ENCODE results near the gene GRK4. TPM values are rescaled to one million over a fixed set of nuclear protein-coding genes. Genes with fewer than 3 reads are reported as not detected.

Gene GRK4
- total and polyA plus RNA-seq, 2 experiments from 2014 or later = 5.8 to 6.5 TPM

DNA sequence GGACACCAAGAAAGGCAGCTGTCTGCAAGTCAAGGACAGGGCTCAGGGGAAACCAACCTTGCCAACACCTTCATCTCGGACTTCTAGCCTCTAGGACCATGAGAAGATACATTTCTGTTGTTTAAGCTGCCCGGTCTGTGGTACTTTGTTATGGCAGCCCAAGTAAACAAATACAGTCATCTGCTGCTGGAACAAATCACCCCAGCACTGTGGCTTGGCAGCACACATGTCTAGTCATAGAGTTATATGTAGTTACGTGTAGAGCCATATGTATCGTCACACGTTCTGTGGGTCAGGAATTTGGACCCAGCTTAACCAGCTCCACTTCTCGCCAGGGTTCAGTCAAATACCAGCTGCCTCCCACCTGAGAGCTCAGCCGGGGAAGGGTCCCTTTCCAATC, 108.4 kb downstream of the GRK4 start:
- H3K4me2 ChIP-seq (ENCODE audit: unreplicated experiment) = no peak overlapping the region
- no peak overlapping the region for H3K9ac ChIP-seq
- TF ChIP-seq EZH2phosphoT487 (IDR thresholded peaks at IDR 0.05; ENCODE audit: insufficient read depth, low read depth) = no peak
- TF ChIP-seq EZH2 (IDR thresholded peaks at IDR 0.05; ENCODE audit: insufficient read depth, poor library complexity, severe bottlenecking) = no peak
- peaks cover 17% of the 10 kb centered on the region for H3K4me1 ChIP-seq (ENCODE audit: insufficient read depth)
- H3K27me3 ChIP-seq (replicated peaks; ENCODE audit: insufficient read depth) = no peaks in the 10 kb centered on the region
- H2AFZ ChIP-seq = peak overlapping the region; percentile 74
- in situ Hi-C loops (cut with MboI) = no loop called here
- peak overlapping the region; percentile 43 for H3K27ac ChIP-seq
- WGBS, 2 experiments (ENCODE audit: low coverage in 1 of 2, low lambda C conversion rate in 2 of 2, missing lambda C conversion rate in 2 of 2) = 45 to 57% methylated on average over 7 of the region's 7 CpGs
- no peaks in the 10 kb centered on the region for H3K9me3 ChIP-seq (ENCODE audit: low read depth)
- peak; percentile 60 for DNase-seq
- peaks cover 16% of the 10 kb centered on the region for H3K79me2 ChIP-seq (ENCODE audit: insufficient read depth)
- no peak overlapping the region for H3K4me3 ChIP-seq
- no peaks in the 10 kb centered on the region for H3K9me2 ChIP-seq (ENCODE audit: insufficient read depth)
- no peaks in the 10 kb centered on the region for H3K36me3 ChIP-seq (ENCODE audit: low read depth)
- H3F3A ChIP-seq (ENCODE audit: insufficient read depth) = peaks cover 13% of the 10 kb centered on the region
- no peaks in the 10 kb centered on the region for H4K20me1 ChIP-seq (ENCODE audit: insufficient read depth)

DNA sequence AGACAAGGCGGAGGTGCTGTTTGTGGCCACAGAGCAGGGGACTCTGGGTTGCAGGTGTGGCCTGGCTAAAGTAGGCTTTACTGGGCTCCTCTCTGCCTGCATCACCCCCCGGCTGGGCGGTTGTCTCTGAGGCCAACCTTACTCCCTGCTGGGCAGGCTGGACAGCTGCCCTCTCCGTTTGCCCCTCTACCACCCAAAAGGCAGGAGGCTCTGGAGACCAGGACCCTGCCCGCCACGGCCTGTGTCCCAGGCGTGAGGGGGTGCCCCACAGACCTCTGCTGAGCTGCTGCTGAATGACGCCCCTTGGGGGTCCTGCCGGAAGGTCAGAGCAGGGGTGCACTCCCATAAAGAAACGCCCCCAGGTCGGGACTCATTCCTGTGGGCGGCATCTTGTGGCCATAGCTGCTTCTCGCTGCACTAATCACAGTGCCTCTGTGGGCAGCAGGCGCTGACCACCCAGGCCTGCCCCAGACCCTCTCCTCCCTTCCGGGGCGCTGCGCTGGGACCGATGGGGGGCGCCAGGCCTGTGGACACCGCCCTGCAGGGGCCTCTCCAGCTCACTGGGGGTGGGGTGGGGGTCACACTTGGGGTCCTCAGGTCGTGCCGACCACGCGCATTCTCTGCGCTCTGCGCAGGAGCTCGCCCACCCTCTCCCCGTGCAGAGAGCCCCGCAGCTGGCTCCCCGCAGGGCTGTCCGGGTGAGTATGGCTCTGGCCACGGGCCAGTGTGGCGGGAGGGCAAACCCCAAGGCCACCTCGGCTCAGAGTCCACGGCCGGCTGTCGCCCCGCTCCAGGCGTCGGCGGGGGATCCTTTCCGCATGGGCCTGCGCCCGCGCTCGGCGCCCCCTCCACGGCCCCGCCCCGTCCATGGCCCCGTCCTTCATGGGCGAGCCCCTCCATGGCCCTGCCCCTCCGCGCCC, 110.0 kb downstream of the GRK4 start:
- Histone ChIP-seq H3K27ac (no peak overlapping the region), H3K4me2 (ENCODE audit: unreplicated experiment) (peak overlapping the region; percentile 59), H3F3A (ENCODE audit: insufficient read depth) (peaks cover 13% of the 10 kb centered on the region), H3K9me2 (ENCODE audit: insufficient read depth) (no peaks in the 10 kb centered on the region), H3K9ac (peak overlapping the region; percentile 70), H3K4me3 (peak overlapping the region; percentile 73), H3K27me3 (replicated peaks; ENCODE audit: insufficient read depth) (no peaks in the 10 kb centered on the region), H3K9me3 (ENCODE audit: low read depth) (no peaks in the 10 kb centered on the region), H3K79me2 (ENCODE audit: insufficient read depth) (peaks cover 32% of the 10 kb centered on the region), H2AFZ (peak overlapping the region; percentile 85), H3K4me1 (ENCODE audit: insufficient read depth) (peaks cover 18% of the 10 kb centered on the region), H3K36me3 (ENCODE audit: low read depth) (no peaks in the 10 kb centered on the region), H4K20me1 (ENCODE audit: insufficient read depth) (no peaks in the 10 kb centered on the region)
- WGBS, 2 experiments (ENCODE audit: low coverage in 1 of 2, low lambda C conversion rate in 2 of 2, missing lambda C conversion rate in 2 of 2) = 30 to 38% methylated on average over 25 to 35 of the region's 54 CpGs
- DNase-seq = no peak
- TF ChIP-seq EZH2 (IDR thresholded peaks at IDR 0.05; ENCODE audit: insufficient read depth, poor library complexity, severe bottlenecking) (no peak), EZH2phosphoT487 (IDR thresholded peaks at IDR 0.05; ENCODE audit: insufficient read depth, low read depth) (no peak)
- in situ Hi-C loops (cut with MboI) = no loop called here

DNA sequence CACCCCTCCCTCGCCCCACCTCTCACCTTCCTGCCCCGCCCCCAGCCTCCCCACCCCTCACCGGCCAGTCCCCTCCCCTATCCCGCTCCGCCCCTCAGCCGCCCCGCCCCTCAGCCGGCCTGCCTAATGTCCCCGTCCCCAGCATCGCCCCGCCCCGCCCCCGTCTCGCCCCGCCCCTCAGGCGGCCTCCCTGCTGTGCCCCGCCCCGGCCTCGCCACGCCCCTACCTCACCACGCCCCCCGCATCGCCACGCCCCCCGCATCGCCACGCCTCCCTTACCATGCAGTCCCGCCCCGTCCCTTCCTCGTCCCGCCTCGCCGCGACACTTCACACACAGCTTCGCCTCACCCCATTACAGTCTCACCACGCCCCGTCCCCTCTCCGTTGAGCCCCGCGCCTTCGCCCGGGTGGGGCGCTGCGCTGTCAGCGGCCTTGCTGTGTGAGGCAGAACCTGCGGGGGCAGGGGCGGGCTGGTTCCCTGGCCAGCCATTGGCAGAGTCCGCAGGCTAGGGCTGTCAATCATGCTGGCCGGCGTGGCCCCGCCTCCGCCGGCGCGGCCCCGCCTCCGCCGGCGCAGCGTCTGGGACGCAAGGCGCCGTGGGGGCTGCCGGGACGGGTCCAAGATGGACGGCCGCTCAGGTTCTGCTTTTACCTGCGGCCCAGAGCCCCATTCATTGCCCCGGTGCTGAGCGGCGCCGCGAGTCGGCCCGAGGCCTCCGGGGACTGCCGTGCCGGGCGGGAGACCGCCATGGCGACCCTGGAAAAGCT, 110.9 kb downstream of the GRK4 start, which contains the start of the genes HTT and HTT-AS:
HTT (plus strand) TSS at position 604 of the 768 bp plus-strand sequence; CDS start at position 749, 145 bp downstream.
HTT-AS (minus strand) TSS at position 461 of the 768 bp plus-strand sequence.
- Histone ChIP-seq H3K4me1 (ENCODE audit: insufficient read depth) (peaks cover 18% of the 10 kb centered on the region), H3K27me3 (replicated peaks; ENCODE audit: insufficient read depth) (no peaks in the 10 kb centered on the region), H3K9me3 (ENCODE audit: low read depth) (no peaks in the 10 kb centered on the region), H3K79me2 (ENCODE audit: insufficient read depth) (peaks cover 40% of the 10 kb centered on the region), H4K20me1 (ENCODE audit: insufficient read depth) (no peaks in the 10 kb centered on the region), H3K9ac (peak within 1 kb of the TSS; percentile 98), H2AFZ (peak within 1 kb of the TSS; percentile 91), H3K9me2 (ENCODE audit: insufficient read depth) (no peaks in the 10 kb centered on the region), H3K36me3 (ENCODE audit: low read depth) (no peaks in the 10 kb centered on the region), H3K4me2 (ENCODE audit: unreplicated experiment) (peak within 1 kb of the TSS; percentile 93), H3K4me3 (peak within 1 kb of the TSS; percentile 100), H3F3A (ENCODE audit: insufficient read depth) (peaks cover 13% of the 10 kb centered on the region), H3K27ac (peak within 1 kb of the TSS; percentile 94)
- in situ Hi-C loops (cut with MboI) = no loop called here
- WGBS, 2 experiments (ENCODE audit: low coverage in 1 of 2, low lambda C conversion rate in 2 of 2, missing lambda C conversion rate in 2 of 2) = 1 to 4% methylated on average over 45 to 59 of the region's 81 CpGs
- TF ChIP-seq EZH2 (IDR thresholded peaks at IDR 0.05; ENCODE audit: insufficient read depth, poor library complexity, severe bottlenecking) = no peak
- DNase-seq = peak; percentile 97

Data from GM23248 (cell line).